Stimulated activated CD4-positive, alpha-beta T cell treated with anti-CD3 and anti-CD28 coated beads, Interleukin-15, amount 100 ng/mL, for 24 hours (primary cell): ENCODE results near the gene PTPRO.

Source experiments
- DNase-seq: peaks from one replicate; pipeline ENCODE4 v3.0.0-alpha.2; 2020

PTPRO gene

GRCh38 chr12:15458008-15458407 is 135.7 kb downstream of the PTPRO start:
- no peak for DNase-seq

DNA sequence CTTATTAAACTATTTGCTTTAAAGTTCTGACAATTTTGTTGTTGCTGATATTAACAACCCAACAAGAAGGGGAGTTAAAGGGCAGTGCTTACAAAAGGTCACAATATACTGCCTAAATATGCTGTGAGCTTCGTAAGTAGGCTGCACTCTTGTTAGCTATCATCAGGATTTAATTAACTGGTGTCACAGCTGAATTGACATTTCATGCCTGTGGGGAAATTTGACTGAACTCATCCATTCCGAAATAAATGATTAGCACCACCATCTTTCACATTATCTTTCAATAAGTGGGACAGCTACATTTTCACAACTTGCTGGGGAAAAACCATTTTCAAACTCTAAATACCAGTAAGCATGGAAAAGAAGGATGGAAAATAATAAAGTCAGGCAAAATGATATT is 146.6 kb downstream of the PTPRO start:
- DNase-seq = no peak

DNA sequence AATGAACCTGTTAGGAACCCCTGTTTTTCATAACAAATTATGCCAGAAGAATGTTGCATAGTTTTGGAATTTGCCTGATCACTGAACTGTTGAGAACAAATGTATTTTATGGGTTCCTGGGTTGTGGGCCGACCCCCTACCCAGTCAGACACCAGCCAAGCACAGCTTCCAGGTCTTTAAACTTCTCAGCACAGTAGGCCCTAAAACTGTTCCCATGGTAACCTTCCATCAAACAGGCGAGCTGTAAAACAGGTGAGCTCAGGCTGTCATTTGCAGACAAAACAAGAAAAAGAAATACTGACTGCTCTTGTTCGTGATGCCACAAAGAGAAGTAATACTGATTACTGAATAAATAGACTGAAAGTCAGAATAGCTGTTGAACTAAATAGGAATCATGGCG is 147.0 kb downstream of the PTPRO start:
- DNase-seq = no peak

DNA sequence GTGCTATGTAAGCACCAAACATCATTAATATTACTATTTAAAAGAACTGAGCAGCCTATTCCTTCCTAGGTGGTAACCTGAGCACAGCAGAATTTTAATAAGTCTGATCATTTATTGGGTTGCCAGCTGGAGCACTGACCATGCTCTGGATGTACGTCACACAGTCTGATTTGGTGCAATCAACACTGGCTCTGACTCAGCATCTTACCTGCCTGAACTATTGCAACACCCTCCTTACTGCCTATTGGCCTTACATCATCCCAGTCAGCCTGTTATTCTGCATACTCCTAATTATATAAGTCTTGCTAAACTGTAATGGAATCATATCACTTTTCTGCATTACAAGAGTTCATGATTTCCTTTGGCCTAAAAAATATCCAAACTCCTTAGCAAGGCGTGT is 149.7 kb downstream of the PTPRO start:
- no peak for DNase-seq

GRCh38 chr12:15474766-15475165 is 152.5 kb downstream of the PTPRO start:
- DNase-seq = no peak

DNA sequence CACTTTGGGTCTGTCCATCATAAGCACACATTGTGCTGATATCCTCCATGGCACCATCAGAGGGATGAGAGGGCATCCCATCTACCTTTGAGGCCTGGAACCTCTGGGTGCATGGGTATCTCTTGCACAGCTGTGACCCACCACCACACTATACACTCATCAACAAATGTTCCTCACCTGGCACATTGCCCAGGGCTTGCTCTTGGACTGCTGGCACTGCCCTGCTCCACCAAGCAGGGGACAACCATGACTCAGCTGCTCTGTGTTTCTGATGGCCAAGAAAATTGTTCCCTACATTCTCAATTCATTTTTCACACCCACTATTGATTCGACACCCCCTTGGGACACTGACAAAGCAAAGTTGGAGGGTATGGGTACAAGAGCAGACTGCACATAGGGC is 155.5 kb downstream of the PTPRO start:
- DNase-seq = no peak

- no peak for DNase-seq
Measured at GRCh38 chr12:15481846-15482245, 159.5 kb downstream of the PTPRO start.

- no peak for DNase-seq
Measured at GRCh38 chr12:15485466-15485865, 163.2 kb downstream of the PTPRO start.

DNA sequence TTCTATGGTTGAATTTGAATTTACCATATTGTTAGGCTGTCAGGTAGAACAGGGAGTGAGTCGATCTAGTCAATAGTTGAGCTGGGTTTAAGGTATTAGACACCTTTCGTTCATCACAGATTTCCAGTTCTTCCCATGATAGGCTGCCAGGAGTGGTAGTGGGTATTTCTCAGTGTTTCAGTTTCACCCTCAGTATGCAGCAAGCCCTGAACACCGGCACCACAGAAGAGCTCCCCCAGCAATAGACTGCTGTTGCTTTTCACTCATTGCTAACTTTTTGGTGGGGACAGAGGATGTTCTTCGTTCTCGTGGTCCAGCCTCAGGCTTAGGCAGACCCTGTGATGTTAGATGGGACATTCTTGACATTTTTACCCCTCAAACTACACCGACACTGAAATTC is 164.6 kb downstream of the PTPRO start:
- no peak for DNase-seq

GRCh38 chr12:15488481-15488880 is 166.2 kb downstream of the PTPRO start:
- no peak for DNase-seq

DNA sequence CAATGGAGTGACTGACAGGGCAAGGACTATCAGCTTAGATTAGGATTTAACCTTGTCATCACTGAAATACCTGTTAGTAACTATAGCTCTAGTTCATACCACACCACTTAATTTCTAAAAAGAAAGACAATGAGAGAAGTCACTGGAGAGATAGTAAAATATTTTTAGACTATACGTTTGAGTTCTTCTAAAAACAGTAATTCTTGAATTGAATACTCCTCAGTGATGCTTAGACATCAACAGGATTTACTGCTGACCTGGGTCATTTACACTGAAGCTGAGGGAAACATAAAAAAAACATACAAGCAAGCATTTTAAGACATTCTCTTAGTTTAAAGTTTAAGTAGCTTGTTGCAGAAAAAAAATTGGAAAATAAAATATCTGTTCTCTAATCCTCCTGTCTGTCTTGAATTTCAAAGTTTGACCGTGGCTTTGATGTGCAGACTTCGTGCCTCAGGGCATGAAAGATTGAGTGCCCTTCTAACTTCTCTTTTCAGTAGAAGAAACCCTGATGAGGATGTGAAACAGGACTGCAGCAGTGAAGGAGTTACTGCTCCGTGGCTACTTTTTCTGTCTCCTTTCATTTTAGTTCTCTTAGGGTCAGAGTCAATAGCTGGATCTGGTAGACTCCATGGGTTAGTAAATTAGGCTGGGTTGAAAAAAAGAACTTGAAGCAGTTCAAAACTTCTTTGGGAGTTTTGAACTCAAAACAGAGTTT is 172.2 kb downstream of the PTPRO start:
- DNase-seq = no peak

DNA sequence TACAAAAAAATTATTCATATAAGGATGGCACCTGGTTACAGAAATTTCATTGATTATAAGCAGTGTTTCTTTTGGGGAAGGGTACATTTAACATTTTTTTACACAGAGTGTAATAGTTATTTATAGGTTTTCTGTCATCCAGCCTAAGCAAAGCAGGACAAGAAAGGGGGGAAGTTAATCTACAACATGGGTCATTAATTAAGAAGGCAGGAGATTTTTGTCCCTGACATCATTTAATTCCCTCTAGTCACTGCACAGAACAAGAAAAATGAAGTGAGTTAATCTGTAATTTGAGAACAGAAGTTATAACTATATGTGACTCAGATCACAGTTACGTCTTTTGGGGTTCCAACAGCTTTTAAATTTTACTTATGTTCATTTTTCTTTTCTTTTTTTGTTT is 173.4 kb downstream of the PTPRO start:
- no peak for DNase-seq

- no peak for DNase-seq
Measured at GRCh38 chr12:15496738-15497137, 174.4 kb downstream of the PTPRO start.

GRCh38 chr12:15497671-15498292 is 175.5 kb downstream of the PTPRO start:
- DNase-seq = no peak

DNA sequence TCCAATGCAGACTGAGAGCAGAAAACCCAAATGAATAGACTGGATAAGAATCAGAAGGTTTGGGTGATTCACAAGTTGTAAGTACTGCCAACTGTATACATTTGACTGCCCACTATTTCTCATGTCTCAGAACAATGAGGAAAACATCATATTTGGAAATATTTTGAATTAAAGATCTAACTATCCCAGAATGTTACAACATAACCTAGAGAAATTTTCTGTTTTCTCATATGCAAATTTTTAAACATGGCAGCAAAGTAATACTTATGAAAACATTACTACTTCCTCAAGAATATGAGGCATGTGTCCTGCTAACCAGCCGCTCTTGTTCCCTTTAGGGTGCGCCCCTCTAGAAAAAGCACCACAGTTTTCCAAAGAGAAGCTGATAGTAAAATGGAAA is 179.9 kb downstream of the PTPRO start:
- no peak for DNase-seq

DNA sequence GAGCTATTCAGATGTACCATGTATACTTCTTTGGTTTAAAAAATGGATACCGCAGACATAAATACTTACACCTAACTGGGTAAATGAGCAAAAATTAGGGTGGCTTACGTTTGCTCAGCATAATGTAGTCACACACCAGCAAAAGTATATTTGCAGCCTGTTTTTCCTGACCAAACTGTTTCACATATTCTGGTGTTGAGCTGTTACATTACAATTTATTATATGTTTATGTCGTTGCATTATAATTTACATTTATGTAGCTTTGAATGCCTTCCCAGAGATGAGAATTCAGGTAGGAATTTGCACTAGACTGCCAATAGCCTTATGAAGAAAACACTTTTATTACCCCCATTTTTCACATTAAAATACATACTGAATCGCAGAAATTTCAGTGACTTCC is 183.3 kb downstream of the PTPRO start:
- no peak for DNase-seq

DNA sequence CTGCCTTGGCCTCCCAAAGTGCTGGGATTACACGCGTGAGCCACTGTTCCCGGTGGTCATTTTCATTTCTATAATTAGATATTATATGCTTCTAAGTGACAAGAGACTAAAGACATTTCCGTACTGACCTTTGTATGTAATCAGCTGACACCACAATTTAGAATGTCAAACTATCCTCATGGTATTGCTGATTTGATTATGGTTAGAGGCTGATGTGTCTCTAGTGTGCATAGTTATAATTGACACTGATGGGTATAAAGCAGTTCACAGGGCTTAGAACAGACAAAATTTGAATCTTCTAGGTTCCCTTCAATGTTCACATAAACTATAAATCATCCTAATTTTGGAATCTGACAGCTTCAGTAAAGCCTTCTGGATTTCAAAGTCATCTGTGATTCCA is 192.7 kb downstream of the PTPRO start:
- no peak for DNase-seq

DNA sequence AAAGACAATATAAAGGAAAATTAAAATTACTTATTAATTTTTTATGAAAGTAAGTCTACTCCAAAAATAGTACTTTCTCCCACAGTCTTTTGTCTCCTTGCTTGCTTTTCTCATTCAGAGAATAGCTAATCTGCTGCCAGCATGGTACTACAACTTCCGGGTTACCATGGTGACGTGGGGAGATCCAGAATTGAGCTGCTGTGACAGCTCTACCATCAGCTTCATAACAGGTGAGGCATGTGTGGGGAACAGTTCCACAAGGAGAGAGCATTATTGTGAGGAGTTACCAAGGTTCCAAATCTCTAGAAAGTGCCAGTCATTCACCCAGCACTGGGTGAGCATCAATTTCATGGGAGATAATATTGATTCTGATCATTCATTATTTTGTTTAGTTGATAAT is 197.8 kb downstream of the PTPRO start:
- DNase-seq = no peak

DNA sequence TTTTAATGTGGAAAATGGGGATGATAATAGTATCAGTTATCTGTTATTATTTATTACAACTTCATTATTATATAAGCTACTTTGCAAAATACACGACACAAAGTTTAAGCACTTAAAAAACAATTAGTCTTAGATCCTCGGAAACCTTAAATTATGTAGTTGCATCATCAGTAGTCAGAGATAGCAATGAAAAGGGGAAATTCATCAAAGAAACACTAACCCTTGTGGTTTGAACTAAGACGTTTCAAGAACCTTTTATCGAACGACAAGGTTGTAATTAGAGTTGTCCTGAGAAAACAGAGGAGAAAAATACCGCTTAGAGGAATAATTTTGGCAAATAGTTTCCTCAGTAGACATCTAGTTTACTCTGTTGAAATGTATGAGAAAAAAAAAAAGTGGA is 198.5 kb downstream of the PTPRO start:
- no peak for DNase-seq

- no peak for DNase-seq
Measured at GRCh38 chr12:15522574-15523187, 200.4 kb downstream of the PTPRO start.

DNA sequence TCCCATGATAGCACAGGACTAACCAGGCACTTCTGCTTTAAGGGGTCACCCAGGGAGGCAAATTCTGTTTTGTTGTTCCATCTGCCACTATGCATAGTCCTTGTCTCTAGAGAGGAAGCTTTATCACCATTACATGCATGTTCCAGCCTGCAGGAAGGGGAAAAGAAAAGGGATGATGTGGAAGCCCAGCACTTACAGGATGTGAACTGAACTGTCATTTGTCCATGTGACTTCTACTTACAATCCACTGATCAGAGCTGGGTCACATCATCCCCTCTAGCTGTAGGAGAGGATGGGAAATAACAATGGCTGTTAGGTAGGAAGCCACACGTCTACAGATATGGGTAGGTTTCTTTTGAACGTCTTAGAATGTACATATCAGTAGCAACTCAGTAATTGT is 203.1 kb downstream of the PTPRO start:
- no peak for DNase-seq

DNA sequence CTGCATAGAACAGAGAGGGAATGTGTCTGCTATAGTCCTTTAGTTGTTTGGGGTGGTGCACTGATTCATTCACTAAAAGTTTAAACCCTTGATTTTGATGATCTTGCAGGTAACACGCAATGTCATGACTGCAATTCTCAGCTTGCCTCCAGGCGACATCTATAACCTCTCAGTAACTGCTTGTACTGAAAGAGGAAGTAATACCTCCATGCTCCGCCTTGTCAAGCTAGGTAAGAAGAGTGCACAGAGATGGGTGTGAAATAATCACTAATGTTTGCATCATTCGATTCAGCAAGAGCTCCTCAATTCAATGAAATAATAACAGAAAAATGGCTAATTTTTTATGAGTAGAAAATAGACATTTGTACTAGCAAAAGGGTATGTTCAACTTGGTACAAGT is 203.7 kb downstream of the PTPRO start:
- DNase-seq = no peak

GRCh38 chr12:15527201-15528080 is 205.1 kb downstream of the PTPRO start:
- DNase-seq = no peak

GRCh38 chr12:15528666-15529065 is 206.4 kb downstream of the PTPRO start:
- no peak for DNase-seq
